Measurements from ENCODE around the gene GMDS. TPM values are rescaled to one million over a fixed set of nuclear protein-coding genes. Genes with fewer than 3 reads are reported as not detected.

Gene GMDS
- total and polyA plus RNA-seq, 2 of the 8 experiments (the other 6 are each of a cell fraction or from before 2014, with no cell fraction given), result 16.8 to 50.0 TPM

- no peak for TF ChIP-seq ASH2L (IDR thresholded peaks at IDR 0.05; ENCODE audit: low read length)
- TF ChIP-seq RXRA (IDR thresholded peaks at IDR 0.05; ENCODE audit: insufficient read depth, low read depth, low read length), result no peak
- TF ChIP-seq SP1 (IDR thresholded peaks at IDR 0.05; ENCODE audit: low read depth, low read length), result no peak
- no peak for TF ChIP-seq RAD21 (IDR thresholded peaks at IDR 0.05 in 1 of 2, conservative IDR thresholded peaks at IDR 0.05 in 1 of 2; ENCODE audit: low read depth in 2 of 2, low read length in 2 of 2)
- no peak for TF ChIP-seq USF2 (IDR thresholded peaks at IDR 0.05; ENCODE audit: low read length)
- TF ChIP-seq E2F6 (IDR thresholded peaks at IDR 0.05), result no peak
Observed at GRCh38 chr6:2285510-2285909, 40.1 kb upstream of the GMDS start (continued).
